Endothelial cell of umbilical vein (primary cell): ENCODE measurements around the gene LIPF. TPM values are rescaled to one million over a fixed set of nuclear protein-coding genes. Genes with fewer than 3 reads are reported as not detected.

Source experiments
- BruUV-seq: library from RNA; stranded (reverse); fragments of 400-500 nt; replicated peaks from 2 replicates; lab custom pipeline; 2021; lab: Mats Ljungman, UMichigan
- CTCF ChIA-PET: fragments of 300-600, 350-600 bp; sonication (Branson Sonifier 250); formaldehyde crosslinking; loops from one replicate; lab custom pipeline; 2021; ENCODE audit warnings: antibody characterized with exemption, inconsistent platforms; lab: Charles Lee
- POLR2A ChIA-PET: fragments of 300-600, 350-600 bp; sonication (Branson Sonifier 250); formaldehyde crosslinking; loops from one replicate; lab custom pipeline; 2021; ENCODE audit warnings: antibody characterized with exemption, inconsistent platforms; lab: Charles Lee
- DNase-seq: peaks from one replicate; pipeline ENCODE4 v3.0.0-alpha.2; 2011; ENCODE audit warnings: low read depth, low spot score
- FAIRE-seq: peaks from 2 replicates; lab custom pipeline; 2011; peaks lifted over from hg19 to GRCh38; lab: Jason Lieb, UNC
- H2AFZ ChIP-seq: 2 replicates; pipeline ENCODE4 v1.6.0; 2012; ENCODE audit warnings: low read depth, low read length, control low read depth, inconsistent platforms
- H3K27ac ChIP-seq: 2 replicates; pipeline ENCODE4 v1.5.1; 2011; ENCODE audit warnings: low read depth, mild to moderate bottlenecking, control low read depth, low read length, moderate library complexity; ENCODE audit not compliant: insufficient read depth
- H3K27me3 ChIP-seq, 2 experiments: 2 replicates each; pipeline versions ENCODE4 v1.6.0 to v1.6.1; 2011; ENCODE audit warnings: low read length in 2 of 2, mixed read lengths in 1 of 2; ENCODE audit not compliant: control insufficient read depth in 2 of 2, insufficient read depth in 2 of 2
- H3K36me3 ChIP-seq, 2 experiments: 2 replicates in 1 of 2; 3 replicates in 1 of 2; pipeline ENCODE4 v1.5.1; 2011; ENCODE audit warnings: low read length in 2 of 2, mild to moderate bottlenecking in 1 of 2, moderate library complexity in 1 of 2; ENCODE audit not compliant: control insufficient read depth in 2 of 2, insufficient read depth in 2 of 2; ENCODE audit errors: extremely low read depth in 1 of 2
- H3K4me1 ChIP-seq: 3 replicates; pipeline ENCODE4 v1.5.1; 2011; ENCODE audit warnings: mild to moderate bottlenecking, low read length; ENCODE audit not compliant: control insufficient read depth, insufficient read depth; ENCODE audit errors: extremely low read depth
- H3K4me2 ChIP-seq: 2 replicates; pipeline ENCODE4 v1.6.1; 2011; ENCODE audit warnings: low read length, control low read depth, mixed read lengths; ENCODE audit not compliant: insufficient read depth
- H3K4me3 ChIP-seq, 3 experiments: fragments of 200-600 bp in 1 of 3; sonication (generic), shearing (Covaris generic) in 1 of 3; replicated peaks in 1 of 3; 2 replicates each; pipeline ENCODE4 v1.5.1; 2011 to 2016; ENCODE audit warnings: control low read depth in 3 of 3, low read length in 3 of 3, mild to moderate bottlenecking in 2 of 3, inconsistent platforms in 1 of 3, low read depth in 1 of 3, moderate library complexity in 1 of 3; ENCODE audit not compliant: insufficient read depth in 1 of 3
- H3K79me2 ChIP-seq: 2 replicates; pipeline ENCODE4 v1.6.0; 2012; ENCODE audit warnings: low read length, inconsistent platforms; ENCODE audit not compliant: control insufficient read depth, insufficient read depth
- H3K9ac ChIP-seq: replicated peaks from 2 replicates; pipeline ENCODE3; 2011; ENCODE audit warnings: low read length, control low read depth; ENCODE audit not compliant: insufficient read depth; ENCODE audit errors: extremely low read depth
- H3K9me1 ChIP-seq: replicated peaks from 3 replicates; pipeline ENCODE4 v1.6.0; 2011; ENCODE audit warnings: mild to moderate bottlenecking, low read length; ENCODE audit not compliant: control insufficient read depth, insufficient read depth; ENCODE audit errors: extremely low read depth
- H3K9me3 ChIP-seq: replicated peaks from 2 replicates; pipeline ENCODE4 v1.5.1; 2012; ENCODE audit warnings: low read length, inconsistent platforms; ENCODE audit not compliant: control insufficient read depth, insufficient read depth
- H4K20me1 ChIP-seq: replicated peaks from 2 replicates; pipeline ENCODE3; 2011; ENCODE audit warnings: mild to moderate bottlenecking, low read length; ENCODE audit not compliant: control insufficient read depth, insufficient read depth; ENCODE audit errors: extremely low read depth
- FOS ChIP-seq: IDR thresholded peaks from 2 replicates; pipeline ENCODE4 v1.6.1; 2011; ENCODE audit warnings: mild to moderate bottlenecking, low read length, moderate library complexity, borderline replicate concordance; ENCODE audit not compliant: insufficient read depth
- GATA2 ChIP-seq: IDR thresholded peaks from 2 replicates; pipeline ENCODE4 v1.7.0; 2011; ENCODE audit warnings: low read depth, mild to moderate bottlenecking, moderate library complexity, mixed read lengths, low read length; ENCODE audit not compliant: insufficient read length, insufficient read depth
- JUN ChIP-seq: IDR thresholded peaks from 2 replicates; pipeline ENCODE4 v1.6.1; 2011; ENCODE audit warnings: borderline replicate concordance, low read depth; ENCODE audit not compliant: insufficient read length, insufficient read depth
- MAX ChIP-seq: IDR thresholded peaks from 2 replicates; pipeline ENCODE4 v1.6.1; 2011; ENCODE audit not compliant: insufficient read depth, insufficient read length
- MYC ChIP-seq: IDR thresholded peaks from one replicate; pipeline ENCODE4 v1.6.1; 2011; ENCODE audit warnings: mild to moderate bottlenecking, low read depth, low read length
- POLR2AphosphoS5 ChIP-seq: IDR thresholded peaks from 2 replicates; pipeline ENCODE4 v1.6.1; 2012; ENCODE audit warnings: low read depth, mild to moderate bottlenecking, control low read depth, low read length, moderate library complexity; ENCODE audit not compliant: insufficient read depth
- dilution Hi-C: fragments of 300-500 bp; cut with MboI; formaldehyde crosslinking; loops from one replicate; pipeline ENCODE4 v1.15.0; 2019; ENCODE audit warnings: low sequenced_read_pairs; ENCODE audit not compliant: extremely low pct_ligation_motif_present
- intact Hi-C: fragments of 100-400 bp; cut with micrococcal nuclease; formaldehyde crosslinking; loops from one replicate; pipeline ENCODE4 v1.10.0; 2022
- polyA plus RNA-seq, 4 experiments: library from polyadenylated mRNA; depleted of rRNA in 3 of 4; stranded (reverse) in 3 of 4; unstranded in 1 of 4; fragments of >200 nt; gene quantifications; 2 replicates each; pipeline versions ENCODE4 v1.2.1 to v1.2.3, GENCODE V29; 2011 to 2012; ENCODE audit warnings: missing spikeins in 1 of 4
- total RNA-seq: library from RNA; stranded (reverse); gene quantifications from 2 replicates; pipeline ENCODE4 v1.2.3, GENCODE V29; 2021
- TF ChIP-seq, protein P1 (sequence below), 2 donors: IDR thresholded peaks; 1 replicate in 1 of 2; 2 replicates in 1 of 2; pipeline ENCODE4 v1.5.1; 2011; ENCODE audit warnings: low read length in 2 of 2, mild to moderate bottlenecking in 2 of 2, moderate library complexity in 2 of 2, control low read depth in 1 of 2, inconsistent platforms in 1 of 2, low read depth in 1 of 2; ENCODE audit not compliant: insufficient read depth in 1 of 2; ENCODE audit errors: extremely low read depth in 1 of 2

LIPF gene
- total and polyA plus RNA-seq, 2 donors (not counting 3 experiments of a cell fraction or from before 2014, with no cell fraction given): not detected

DNA sequence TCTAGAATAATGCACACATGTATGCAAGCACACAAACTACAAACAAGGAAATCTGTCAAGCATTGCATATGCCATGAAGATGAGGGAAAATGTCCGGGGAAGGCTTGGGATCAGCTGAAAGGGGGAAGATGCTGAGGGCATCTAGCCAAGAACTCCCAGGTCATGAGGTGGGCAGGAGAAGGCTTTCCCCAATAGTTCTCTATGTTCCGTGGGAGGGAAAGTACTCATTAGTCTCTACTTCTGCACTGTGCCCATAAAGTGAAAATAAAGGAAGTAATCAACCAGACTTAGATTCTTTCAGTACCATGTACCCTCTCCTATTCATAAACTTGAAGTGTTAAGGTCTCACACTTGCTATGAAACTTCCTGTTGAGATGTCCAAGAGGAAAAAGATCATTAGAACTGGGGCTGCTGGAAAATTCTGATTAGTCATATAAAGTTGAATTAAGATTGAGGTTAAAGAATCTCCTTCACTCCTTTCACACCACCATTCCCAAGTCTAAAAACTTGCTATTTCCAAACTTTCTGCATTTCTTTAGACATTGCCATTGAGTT is 17.1 kb upstream of the LIPF start:
- Histone ChIP-seq H3K9me1 (no peaks in the 10 kb centered on the region), H3K27me3 (no peaks in the 10 kb centered on the region), H4K20me1 (no peaks in the 10 kb centered on the region), H3K9ac (no peak overlapping the region), H3K36me3 (no peaks in the 10 kb centered on the region), H3K4me1 (peaks cover 25% of the 10 kb centered on the region), H3K4me2 (no peak overlapping the region), H3K27ac (no peak overlapping the region), H3K9me3 (no peaks in the 10 kb centered on the region), H3K4me3 (no peak overlapping the region), H2AFZ (no peak overlapping the region), H3K79me2 (no peaks in the 10 kb centered on the region)
- intact Hi-C loops (no loop called here), dilution Hi-C loops (no loop called here)
- peak; percentile 48 for FAIRE-seq
- BruUV-seq: no TSS peak
- POLR2A ChIA-PET: no interaction called here
- TF ChIP-seq, protein P1, sequence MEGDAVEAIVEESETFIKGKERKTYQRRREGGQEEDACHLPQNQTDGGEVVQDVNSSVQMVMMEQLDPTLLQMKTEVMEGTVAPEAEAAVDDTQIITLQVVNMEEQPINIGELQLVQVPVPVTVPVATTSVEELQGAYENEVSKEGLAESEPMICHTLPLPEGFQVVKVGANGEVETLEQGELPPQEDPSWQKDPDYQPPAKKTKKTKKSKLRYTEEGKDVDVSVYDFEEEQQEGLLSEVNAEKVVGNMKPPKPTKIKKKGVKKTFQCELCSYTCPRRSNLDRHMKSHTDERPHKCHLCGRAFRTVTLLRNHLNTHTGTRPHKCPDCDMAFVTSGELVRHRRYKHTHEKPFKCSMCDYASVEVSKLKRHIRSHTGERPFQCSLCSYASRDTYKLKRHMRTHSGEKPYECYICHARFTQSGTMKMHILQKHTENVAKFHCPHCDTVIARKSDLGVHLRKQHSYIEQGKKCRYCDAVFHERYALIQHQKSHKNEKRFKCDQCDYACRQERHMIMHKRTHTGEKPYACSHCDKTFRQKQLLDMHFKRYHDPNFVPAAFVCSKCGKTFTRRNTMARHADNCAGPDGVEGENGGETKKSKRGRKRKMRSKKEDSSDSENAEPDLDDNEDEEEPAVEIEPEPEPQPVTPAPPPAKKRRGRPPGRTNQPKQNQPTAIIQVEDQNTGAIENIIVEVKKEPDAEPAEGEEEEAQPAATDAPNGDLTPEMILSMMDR (IDR thresholded peaks at IDR 0.05; ENCODE audit: extremely low read depth in 1 of 2, insufficient read depth in 1 of 2, low read depth in 1 of 2, low read length in 2 of 2): no peak
- TF ChIP-seq JUN (no peak), MYC (no peak), GATA2 (peak; percentile 21), POLR2AphosphoS5 (no peak), MAX (no peak), FOS (peak; percentile 7)
- CTCF ChIA-PET: interaction anchor here (1.7 kb wide), 1 partner anchor 64 kb away, joined by 6 read pairs; the partner anchor contains the start of gene RNLS
- peak; percentile 68 for DNase-seq
